Breast epithelium (tissue), 3 donors: Measurements from ENCODE around the gene RAB3A.

Experiments used
- POLR2A ChIP-seq: fragments of 450-650 bp; IDR thresholded peaks from one replicate; pipeline ENCODE4 v1.6.1; 2016; ENCODE audit warnings: antibody characterized with exemption, mild to moderate bottlenecking, moderate library complexity
- TF ChIP-seq, protein P1 (sequence below), 3 donors: fragments of 450-650 bp; IDR thresholded peaks; one replicate each; pipeline ENCODE4 v1.5.1; 2016 to 2017; ENCODE audit warnings: antibody characterized with exemption in 3 of 3, mild to moderate bottlenecking in 3 of 3, moderate library complexity in 3 of 3

DNA sequence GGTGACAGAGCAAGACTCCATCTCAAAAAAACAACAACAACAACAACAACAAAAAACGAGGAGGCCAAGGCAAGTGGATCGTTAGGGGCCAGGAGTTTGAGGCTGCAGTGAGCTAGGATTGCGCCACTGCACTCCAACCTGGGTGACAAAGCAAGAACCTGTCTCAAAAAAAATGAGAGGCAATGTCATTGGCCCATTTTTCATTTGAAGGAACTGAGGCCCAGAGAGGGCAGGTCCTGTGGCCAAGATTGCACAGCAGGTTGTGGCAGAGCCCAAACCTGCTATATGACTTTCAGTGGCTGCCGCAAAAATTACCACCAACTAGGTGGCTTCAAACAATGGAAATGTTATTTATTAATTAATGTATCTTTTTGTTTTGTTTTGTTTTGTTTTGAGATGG lies 45.4 kb downstream of the RAB3A start:
- TF ChIP-seq, protein P1, sequence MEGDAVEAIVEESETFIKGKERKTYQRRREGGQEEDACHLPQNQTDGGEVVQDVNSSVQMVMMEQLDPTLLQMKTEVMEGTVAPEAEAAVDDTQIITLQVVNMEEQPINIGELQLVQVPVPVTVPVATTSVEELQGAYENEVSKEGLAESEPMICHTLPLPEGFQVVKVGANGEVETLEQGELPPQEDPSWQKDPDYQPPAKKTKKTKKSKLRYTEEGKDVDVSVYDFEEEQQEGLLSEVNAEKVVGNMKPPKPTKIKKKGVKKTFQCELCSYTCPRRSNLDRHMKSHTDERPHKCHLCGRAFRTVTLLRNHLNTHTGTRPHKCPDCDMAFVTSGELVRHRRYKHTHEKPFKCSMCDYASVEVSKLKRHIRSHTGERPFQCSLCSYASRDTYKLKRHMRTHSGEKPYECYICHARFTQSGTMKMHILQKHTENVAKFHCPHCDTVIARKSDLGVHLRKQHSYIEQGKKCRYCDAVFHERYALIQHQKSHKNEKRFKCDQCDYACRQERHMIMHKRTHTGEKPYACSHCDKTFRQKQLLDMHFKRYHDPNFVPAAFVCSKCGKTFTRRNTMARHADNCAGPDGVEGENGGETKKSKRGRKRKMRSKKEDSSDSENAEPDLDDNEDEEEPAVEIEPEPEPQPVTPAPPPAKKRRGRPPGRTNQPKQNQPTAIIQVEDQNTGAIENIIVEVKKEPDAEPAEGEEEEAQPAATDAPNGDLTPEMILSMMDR (IDR thresholded peaks at IDR 0.05) = no peak
- no peak for TF ChIP-seq POLR2A
